Esophagus (tissue), 2 donors: ENCODE results near the gene MINDY2. TPM values are rescaled to one million over a fixed set of nuclear protein-coding genes. Genes with fewer than 3 reads are reported as not detected.
"Not testable (repeated sequence)": the region's sequence is repeated elsewhere in the genome, so short reads cannot be mapped to it uniquely, and the experiment has no call there.

Experiments
- H3K27ac ChIP-seq, 2 donors: one replicate each; pipeline ENCODE4 v1.5.1; 2013; ENCODE audit warnings: low read depth in 2 of 2, mild to moderate bottlenecking in 2 of 2, inconsistent platforms in 1 of 2, low read length in 1 of 2, moderate library complexity in 1 of 2
- H3K27me3 ChIP-seq, 2 donors: one replicate each; pipeline ENCODE4 v1.6.1; 2013; ENCODE audit warnings: low read length in 2 of 2, control low read depth in 1 of 2, mild to moderate bottlenecking in 1 of 2; ENCODE audit not compliant: insufficient read depth in 2 of 2, control insufficient read depth in 1 of 2
- H3K36me3 ChIP-seq, 2 donors: one replicate each; pipeline ENCODE4 v1.6.1; 2013; ENCODE audit warnings: low read length in 1 of 2; ENCODE audit not compliant: control insufficient read depth in 2 of 2, insufficient read depth in 2 of 2
- H3K4me1 ChIP-seq, 2 donors: one replicate each; pipeline ENCODE4 v1.6.1; 2013; ENCODE audit warnings: low read length in 1 of 2; ENCODE audit not compliant: control insufficient read depth in 2 of 2, insufficient read depth in 2 of 2
- H3K4me3 ChIP-seq, 2 donors: one replicate each; pipeline ENCODE4 v1.5.1; 2013; ENCODE audit warnings: low read length in 2 of 2, mild to moderate bottlenecking in 2 of 2, low read depth in 1 of 2, moderate library complexity in 1 of 2
- H3K9me3 ChIP-seq, 2 donors: one replicate each; pipeline ENCODE4 v1.6.1; 2013; ENCODE audit warnings: mild to moderate bottlenecking in 2 of 2, low read depth in 1 of 2, low read length in 1 of 2, moderate library complexity in 1 of 2; ENCODE audit not compliant: control insufficient read depth in 2 of 2, insufficient read depth in 1 of 2
- WGBS, 2 donors: extraction: QIAGEN DNeasy Blood & Tissue Kit; methylation state at CpG; one replicate each; pipeline ENCODE4 v1.1.7; 2013; 5-methylcytosine and 5-hydroxymethylcytosine counted together
- polyA plus RNA-seq, 2 donors: library from polyadenylated mRNA; stranded (reverse); fragments of 200-250 nt; gene quantifications; one replicate each; pipeline ENCODE4 v1.2.3, GENCODE V29; 2013
- donor health status: healthy with polysubstance abuse.
- donor health status: Bipolar disorder and iron deficiency.

The MINDY2 gene
- polyA plus RNA-seq, 2 donors, result 3.3 to 5.8 TPM

DNA sequence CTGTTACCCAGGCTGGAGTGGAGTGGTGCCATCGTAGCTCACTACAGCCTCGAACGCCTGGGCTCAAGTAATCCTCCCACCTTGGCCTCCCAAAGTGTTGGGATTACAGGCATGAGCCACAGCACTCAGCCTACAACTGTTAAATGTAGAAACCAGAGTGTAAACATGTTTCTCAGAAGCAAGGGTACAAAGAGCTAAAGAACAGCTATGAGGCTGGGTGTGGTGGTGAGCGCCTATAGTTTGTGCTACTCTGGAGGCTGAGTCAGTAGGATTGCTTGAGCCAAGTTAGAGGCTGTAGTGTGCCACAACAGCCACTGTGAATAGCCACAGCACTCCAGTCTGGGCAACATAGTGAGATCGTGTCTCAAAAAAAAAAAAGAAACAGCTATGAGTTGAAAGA lies 4.8 kb upstream of the MINDY2 start:
- Histone ChIP-seq H3K27me3 (no peaks in the 10 kb centered on the region), H3K27ac (no peak overlapping the region), H3K36me3 (no peaks in the 10 kb centered on the region), H3K9me3 (no peaks in the 10 kb centered on the region), H3K4me1 (no peaks in the 10 kb centered on the region), H3K4me3 (no peak overlapping the region)
- 89 to 92% methylated on average over 5 of the region's 5 CpGs for WGBS, 2 donors

DNA sequence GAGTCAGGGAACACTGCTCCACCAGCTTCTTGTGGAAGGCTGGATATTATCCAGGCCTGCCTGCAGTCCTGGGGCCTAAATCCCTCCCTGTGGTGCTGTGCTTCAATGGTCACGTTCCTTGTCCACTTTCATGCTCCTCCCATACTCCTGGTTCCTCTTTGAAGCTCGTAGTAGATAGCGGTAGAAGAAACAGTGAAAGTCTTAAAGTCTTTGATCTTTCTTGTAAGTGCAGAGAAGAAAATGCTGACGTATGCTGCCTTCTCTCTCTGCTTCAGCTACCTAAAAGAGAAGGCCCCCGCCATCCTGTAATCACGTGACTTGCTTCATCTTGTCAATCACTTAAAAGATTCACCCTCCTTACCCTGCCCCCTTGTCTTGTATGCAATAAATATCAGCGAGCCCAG lies 2.5 kb upstream of the MINDY2 start:
- H3K36me3 ChIP-seq, H3K4me3 ChIP-seq: not testable (repeated sequence)
- 87 to 89% methylated on average over 7 of the region's 7 CpGs for WGBS, 2 donors

DNA sequence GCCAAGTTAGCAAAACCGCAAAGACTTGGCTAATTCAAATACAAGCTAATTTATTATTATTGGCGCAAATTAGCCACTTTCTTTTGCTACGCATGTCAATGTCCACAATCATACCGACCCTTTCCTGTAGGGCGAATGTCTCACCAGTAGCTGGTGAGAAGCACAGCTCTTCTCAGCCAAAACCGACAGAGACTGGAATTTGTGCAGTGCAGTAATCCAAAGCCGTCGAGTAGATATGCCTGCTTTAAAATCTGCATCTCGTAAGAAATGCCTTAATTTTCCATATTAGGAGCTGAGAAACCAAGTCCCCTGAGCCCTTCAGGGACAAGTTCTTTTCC lies 614 bp upstream of the MINDY2 start:
- H3K4me3 ChIP-seq, result peak overlapping the region; percentile 49 to 97
- peak overlapping the region; percentile 96 to 97 for H3K27ac ChIP-seq

More for the DNA sequence above, 2.5 kb upstream of the MINDY2 start:
- not testable (repeated sequence) for H3K27me3 ChIP-seq, H3K27ac ChIP-seq, H3K4me1 ChIP-seq, H3K9me3 ChIP-seq

DNA sequence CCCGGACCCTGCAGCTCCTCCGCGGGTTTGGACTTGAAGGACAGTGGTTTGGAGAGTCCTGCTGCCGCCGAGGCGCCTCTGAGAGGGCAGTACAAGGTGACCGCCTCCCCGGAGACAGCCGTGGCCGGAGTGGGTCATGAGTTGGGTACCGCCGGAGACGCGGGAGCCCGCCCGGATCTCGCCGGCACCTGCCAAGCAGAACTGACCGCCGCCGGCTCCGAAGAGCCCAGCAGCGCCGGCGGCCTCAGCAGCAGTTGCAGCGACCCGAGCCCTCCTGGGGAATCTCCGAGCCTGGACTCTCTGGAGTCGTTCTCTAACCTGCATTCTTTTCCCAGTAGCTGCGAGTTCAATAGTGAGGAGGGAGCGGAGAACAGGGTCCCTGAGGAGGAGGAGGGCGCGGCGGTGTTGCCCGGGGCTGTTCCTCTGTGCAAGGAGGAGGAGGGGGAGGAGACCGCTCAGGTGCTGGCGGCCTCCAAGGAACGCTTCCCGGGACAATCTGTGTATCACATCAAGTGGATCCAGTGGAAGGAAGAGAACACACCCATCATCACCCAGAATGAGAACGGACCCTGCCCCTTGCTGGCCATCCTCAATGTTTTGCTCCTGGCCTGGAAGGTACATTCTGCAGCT lies 634 bp downstream of the MINDY2 start:
- WGBS, 2 donors, result 0% methylated on average over 37 to 40 of the region's 40 CpGs
- H3K4me1 ChIP-seq, result no peaks in the 10 kb centered on the region

More for the DNA sequence above, 614 bp upstream of the MINDY2 start:
- Histone ChIP-seq H3K4me1 (no peaks in the 10 kb centered on the region), H3K27me3 (no peaks in the 10 kb centered on the region), H3K9me3 (no peaks in the 10 kb centered on the region), H3K36me3 (no peaks in the 10 kb centered on the region)
- WGBS, 2 donors, result 2% methylated on average over 9 of the region's 9 CpGs

DNA sequence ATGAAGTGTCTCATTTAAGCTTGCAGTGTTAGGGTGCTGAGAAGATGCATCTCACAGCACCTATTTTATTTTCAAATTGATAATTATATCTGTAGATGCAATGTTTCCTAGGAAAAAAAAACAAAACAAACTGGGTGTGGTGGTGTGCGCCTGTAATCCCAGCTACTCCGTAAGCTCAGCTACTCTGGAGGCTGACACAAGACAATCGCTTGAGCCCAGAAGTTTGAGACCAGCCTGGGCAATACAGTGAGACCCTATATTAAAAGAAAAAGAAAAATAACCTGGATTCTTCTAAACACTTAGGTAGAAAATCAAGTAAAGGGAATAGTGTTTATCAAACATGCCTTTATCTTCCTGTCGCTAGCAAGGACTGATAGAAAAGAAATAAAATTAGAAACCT lies 1.9 kb downstream of the MINDY2 start:
- Histone ChIP-seq H3K27ac (no peak overlapping the region), H3K36me3 (no peaks in the 10 kb centered on the region), H3K27me3 (no peaks in the 10 kb centered on the region), H3K4me3 (peak overlapping the region; percentile 20 to 79), H3K4me1 (no peaks in the 10 kb centered on the region), H3K9me3 (no peaks in the 10 kb centered on the region)
- 63 to 64% methylated on average over 4 of the region's 4 CpGs for WGBS, 2 donors

More for the DNA sequence above, 634 bp downstream of the MINDY2 start:
- Histone ChIP-seq H3K9me3 (no peaks in the 10 kb centered on the region), H3K27me3 (no peaks in the 10 kb centered on the region), H3K4me3 (peak overlapping the region; percentile 79 to 97), H3K27ac (peak overlapping the region; percentile 99 to 100), H3K36me3 (no peaks in the 10 kb centered on the region)

- no peaks in the 10 kb centered on the region for H3K9me3 ChIP-seq
- WGBS, 2 donors, result 96 to 98% methylated on average over 3 of the region's 3 CpGs
- H3K4me1 ChIP-seq, result no peaks in the 10 kb centered on the region
Measured at GRCh38 chr15:58775402-58775801, 4.3 kb downstream of the MINDY2 start.

GRCh38 chr15:58777107-58777506 lies 6.0 kb downstream of the MINDY2 start:
- 86 to 88% methylated on average over 4 of the region's 4 CpGs for WGBS, 2 donors
- Histone ChIP-seq H3K9me3 (no peaks in the 10 kb centered on the region), H3K4me3 (no peak overlapping the region), H3K36me3 (peaks cover 0 to 4% of the 10 kb centered on the region in 2 donors), H3K4me1 (no peaks in the 10 kb centered on the region), H3K27ac (no peak overlapping the region), H3K27me3 (no peaks in the 10 kb centered on the region)

More at GRCh38 chr15:58775402-58775801, 4.3 kb downstream of the MINDY2 start:
- H3K4me3 ChIP-seq, result no peak overlapping the region
- H3K27ac ChIP-seq, result no peak overlapping the region
- peaks cover 0 to 4% of the 10 kb centered on the region in 2 donors for H3K36me3 ChIP-seq
- H3K27me3 ChIP-seq, result no peaks in the 10 kb centered on the region

DNA sequence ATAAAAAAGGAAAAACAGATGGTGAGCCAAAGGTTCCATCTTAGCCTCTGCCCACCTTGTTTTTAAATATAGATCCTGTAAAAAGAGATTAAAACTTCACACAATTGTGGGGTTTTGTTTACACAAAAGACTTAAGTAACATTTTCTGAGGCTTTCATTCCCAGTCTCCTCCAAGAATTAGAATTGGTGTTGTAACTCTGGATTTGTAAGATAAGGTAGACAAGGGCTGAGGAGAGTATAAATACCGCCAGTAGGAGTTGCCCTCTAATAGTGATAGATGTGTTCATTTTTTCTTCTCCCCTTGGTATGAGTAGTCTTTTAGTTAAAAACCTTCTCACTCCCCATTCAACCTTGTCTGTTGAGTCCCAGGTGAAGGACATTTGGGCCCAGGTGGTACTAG lies 8.5 kb downstream of the MINDY2 start:
- Histone ChIP-seq H3K27me3 (no peaks in the 10 kb centered on the region), H3K4me1 (no peaks in the 10 kb centered on the region), H3K9me3 (no peaks in the 10 kb centered on the region), H3K4me3 (no peak overlapping the region), H3K27ac (no peak overlapping the region), H3K36me3 (peaks cover 0 to 7% of the 10 kb centered on the region in 2 donors)
- 97 to 100% methylated on average over 1 of the region's 1 CpG for WGBS, 2 donors

DNA sequence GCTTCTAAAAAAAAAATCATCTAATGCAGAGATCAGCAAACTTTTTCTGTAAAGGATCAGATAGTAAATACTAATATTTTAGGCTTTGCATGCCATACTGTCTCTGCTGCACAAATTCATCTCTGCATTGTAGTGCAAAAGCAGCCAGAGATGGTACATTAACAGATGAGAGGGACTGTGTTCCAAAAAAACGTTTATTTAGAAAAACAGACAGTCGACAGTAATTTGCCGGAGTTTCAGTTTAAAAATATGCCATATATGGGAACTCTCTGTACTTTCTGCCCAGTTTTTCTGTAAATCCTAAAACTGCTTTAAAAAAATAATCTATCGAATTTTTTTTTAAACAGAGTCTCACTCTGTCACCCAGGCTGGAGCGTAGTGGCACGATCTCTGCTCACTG lies 14.3 kb downstream of the MINDY2 start:
- no peaks in the 10 kb centered on the region for H3K4me1 ChIP-seq
- peaks cover 0 to 3% of the 10 kb centered on the region in 2 donors for H3K36me3 ChIP-seq
- no peaks in the 10 kb centered on the region for H3K27me3 ChIP-seq
- 70 to 75% methylated on average over 6 of the region's 6 CpGs for WGBS, 2 donors
- no peaks in the 10 kb centered on the region for H3K9me3 ChIP-seq
- no peak overlapping the region for H3K4me3 ChIP-seq
- H3K27ac ChIP-seq, result no peak overlapping the region

DNA sequence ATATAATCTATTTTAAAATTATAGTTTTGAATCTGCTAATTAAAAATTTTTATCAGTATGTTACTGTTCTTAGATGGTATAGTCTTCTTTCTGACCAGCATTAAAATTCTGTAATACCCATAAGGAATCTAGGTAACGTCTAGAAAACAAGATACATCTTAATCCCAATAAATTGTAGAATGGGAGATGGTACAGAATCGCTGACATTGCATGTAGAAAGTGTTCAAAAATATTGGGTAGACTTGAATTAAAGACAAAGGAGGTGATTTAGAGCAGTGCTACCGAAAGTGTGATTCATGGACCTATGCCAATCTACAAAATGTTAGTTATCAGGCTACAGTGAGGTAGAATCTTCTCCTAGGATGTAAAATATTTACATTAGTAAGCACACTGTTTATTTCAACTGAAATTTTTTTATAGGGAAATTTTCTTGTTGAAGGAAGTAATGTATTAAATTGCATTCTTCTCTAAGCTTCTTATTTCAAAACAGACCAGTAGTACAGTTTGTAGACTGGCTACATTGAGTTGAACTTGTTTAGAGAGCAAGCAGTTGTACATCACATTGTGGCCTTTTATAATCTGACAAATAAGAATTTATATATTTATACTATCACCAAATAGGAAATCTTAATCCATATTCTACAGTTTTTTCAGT lies 17.1 kb downstream of the MINDY2 start:
- WGBS, 2 donors, result 92 to 93% methylated on average over 3 of the region's 3 CpGs
- no peak overlapping the region for H3K27ac ChIP-seq
- no peak overlapping the region for H3K4me3 ChIP-seq
- peaks cover 0 to 5% of the 10 kb centered on the region in 2 donors for H3K36me3 ChIP-seq
- H3K9me3 ChIP-seq, result no peaks in the 10 kb centered on the region
- H3K4me1 ChIP-seq, result no peaks in the 10 kb centered on the region
- no peaks in the 10 kb centered on the region for H3K27me3 ChIP-seq
